SK-N-SH (cell line): ENCODE results near the gene DNAJC15. TPM values are rescaled to one million over a fixed set of nuclear protein-coding genes. Genes with fewer than 3 reads are reported as not detected.

ENCODE experiments used
- CTCF ChIA-PET: fragments of 300-600, 350-600 bp; formaldehyde crosslinking; extraction: SDS; loops from one replicate; lab custom pipeline; 2021; lab: Yijun Ruan, JAX
- POLR2A ChIA-PET: fragments of 350-600 bp; sonication (Branson Sonifier 250); formaldehyde crosslinking; extraction: SDS; loops from one replicate; lab custom pipeline; 2020; ENCODE audit warnings: antibody characterized with exemption, inconsistent platforms; lab: Yijun Ruan, JAX
- DNase-seq: peaks from one replicate; pipeline ENCODE4 v3.0.0; 2012
- H2AFZ ChIP-seq: fragments of 200-600 bp; sonication (generic); 2 replicates; pipeline ENCODE4 v1.8.1; 2016; ENCODE audit warnings: antibody characterized with exemption, mild to moderate bottlenecking, low read depth
- H3F3A ChIP-seq: fragments of 200-600 bp; sonication (generic); replicated peaks from 2 replicates; pipeline ENCODE3; 2016; ENCODE audit warnings: antibody characterized with exemption, mild to moderate bottlenecking; ENCODE audit not compliant: insufficient read depth
- H3K27ac ChIP-seq, 2 experiments: fragments of 200-500 bp in 1 of 2; fragments of 200-600 bp in 1 of 2; sonication (Bioruptor generic) in 1 of 2; sonication (generic), shearing (Covaris generic) in 1 of 2; 2 replicates each; pipeline versions ENCODE4 v1.5.1 to v1.6.1; 2014 to 2016; ENCODE audit warnings: low read depth in 2 of 2, inconsistent platforms in 1 of 2, low read length in 1 of 2, mild to moderate bottlenecking in 1 of 2, mixed read lengths in 1 of 2
- H3K27me3 ChIP-seq: fragments of 200-600 bp; sonication (generic), shearing (Covaris generic); 2 replicates; pipeline ENCODE4 v1.6.1; 2016; ENCODE audit warnings: mixed run types; ENCODE audit not compliant: insufficient read depth
- H3K36me3 ChIP-seq, 2 experiments: fragments of 200-500 bp in 1 of 2; fragments of 200-600 bp in 1 of 2; sonication (Bioruptor generic) in 1 of 2; sonication (generic) in 1 of 2; replicated peaks in 1 of 2; 2 replicates each; pipeline versions ENCODE3 to v1.5.1; 2014 to 2016; ENCODE audit warnings: low read length in 1 of 2, mild to moderate bottlenecking in 1 of 2; ENCODE audit not compliant: insufficient read depth in 2 of 2, control insufficient read depth in 1 of 2
- H3K4me1 ChIP-seq, 2 experiments: fragments of 200-500 bp in 1 of 2; fragments of 200-600 bp in 1 of 2; sonication (Bioruptor generic) in 1 of 2; sonication (generic), shearing (Covaris generic) in 1 of 2; 2 replicates each; pipeline versions ENCODE4 v1.5.1 to v1.6.1; 2014 to 2016; ENCODE audit warnings: low read depth in 1 of 2, low read length in 1 of 2, mixed run types in 1 of 2; ENCODE audit not compliant: insufficient read depth in 2 of 2, control insufficient read depth in 1 of 2
- H3K4me2 ChIP-seq: fragments of 200-600 bp; sonication (generic), shearing (Covaris generic); 2 replicates; pipeline ENCODE4 v1.6.1; 2017; ENCODE audit warnings: mixed run types
- H3K4me3 ChIP-seq, 2 experiments: fragments of 200-500 bp in 1 of 2; fragments of 200-600 bp in 1 of 2; sonication (Bioruptor generic) in 1 of 2; sonication (generic), shearing (Covaris generic) in 1 of 2; 2 replicates each; pipeline versions ENCODE4 v1.5.1 to v1.8.1; 2014 to 2016; ENCODE audit warnings: low read depth in 2 of 2, inconsistent platforms in 1 of 2, low read length in 1 of 2, mild to moderate bottlenecking in 1 of 2, mixed read lengths in 1 of 2, moderate library complexity in 1 of 2
- H3K79me2 ChIP-seq: fragments of 200-600 bp; sonication (generic); 2 replicates; pipeline ENCODE4 v1.8.1; 2017; ENCODE audit warnings: mild to moderate bottlenecking; ENCODE audit not compliant: insufficient read depth
- H3K9ac ChIP-seq: fragments of 200-600 bp; sonication (generic); 2 replicates; pipeline ENCODE4 v1.6.1; 2017; ENCODE audit warnings: mixed run types
- H3K9me2 ChIP-seq: fragments of 200-600 bp; sonication (generic); 2 replicates; pipeline ENCODE4 v1.6.1; 2017; ENCODE audit warnings: mixed run types
- H3K9me3 ChIP-seq: fragments of 200-600 bp; sonication (generic); 2 replicates; pipeline ENCODE4 v1.6.1; 2017; ENCODE audit warnings: mixed run types, mild to moderate bottlenecking, moderate library complexity
- H4K20me1 ChIP-seq: fragments of 200-600 bp; sonication (generic); 2 replicates; pipeline ENCODE4 v1.6.1; 2017; ENCODE audit warnings: mild to moderate bottlenecking, mixed run types; ENCODE audit not compliant: insufficient read depth
- CHD2 ChIP-seq: fragments of 150-350 bp; IDR thresholded peaks from 2 replicates; pipeline ENCODE4 v1.6.1; 2018; ENCODE audit warnings: low read length; ENCODE audit not compliant: partially characterized antibody
- ELF1 ChIP-seq: IDR thresholded peaks from 2 replicates; pipeline ENCODE4 v1.4.0; 2012
- EZH2phosphoT487 ChIP-seq: fragments of 200-600 bp; sonication (generic); IDR thresholded peaks from 2 replicates; pipeline ENCODE4 v1.6.1; 2017; ENCODE audit warnings: low read depth, mixed run types, mild to moderate bottlenecking, antibody characterized with exemption, moderate library complexity, borderline replicate concordance
- FOSL2 ChIP-seq: IDR thresholded peaks from 2 replicates; pipeline ENCODE4 v1.4.0; 2012; ENCODE audit warnings: low read depth, mild to moderate bottlenecking, moderate library complexity, borderline replicate concordance
- GABPA ChIP-seq: IDR thresholded peaks from 2 replicates; pipeline ENCODE4 v1.4.0; 2012; ENCODE audit warnings: low read depth, mild to moderate bottlenecking
- GATA2 ChIP-seq: sonication (generic); formaldehyde crosslinking; IDR thresholded peaks from 2 replicates; pipeline ENCODE4 v1.5.0; 2020; ENCODE audit warnings: mild to moderate bottlenecking, missing genetic modification reagents
- JUND ChIP-seq: IDR thresholded peaks from 2 replicates; pipeline ENCODE4 v1.4.0; 2012
- MAX ChIP-seq: IDR thresholded peaks from 2 replicates; pipeline ENCODE4 v1.4.0; 2012; ENCODE audit warnings: low read depth
- NFIC ChIP-seq: IDR thresholded peaks from 2 replicates; pipeline ENCODE4 v1.4.0; 2012; ENCODE audit warnings: borderline replicate concordance
- PBX3 ChIP-seq: IDR thresholded peaks from 2 replicates; pipeline ENCODE4; 2012
- RCOR1 ChIP-seq: fragments of 150-350 bp; IDR thresholded peaks from 2 replicates; pipeline ENCODE4 v1.6.1; 2017; ENCODE audit warnings: antibody characterized with exemption, low read length
- REST ChIP-seq: IDR thresholded peaks from 2 replicates; pipeline ENCODE4 v1.6.1; 2012; ENCODE audit warnings: mild to moderate bottlenecking, low read depth, low read length, moderate library complexity
- RXRA ChIP-seq: IDR thresholded peaks from 2 replicates; pipeline ENCODE4 v1.4.0; 2012; ENCODE audit warnings: low read depth, mild to moderate bottlenecking, borderline replicate concordance
- SIN3A ChIP-seq: IDR thresholded peaks from 2 replicates; pipeline ENCODE4 v1.6.1; 2012; ENCODE audit warnings: low read depth, mild to moderate bottlenecking, low read length, moderate library complexity, borderline replicate concordance
- SMC3 ChIP-seq: IDR thresholded peaks from 2 replicates; pipeline ENCODE4 v1.6.1; 2012; ENCODE audit warnings: low read depth, low read length, improper control_type of control experiment
- TAF1 ChIP-seq: IDR thresholded peaks from 2 replicates; pipeline ENCODE4 v1.6.1; 2012; ENCODE audit warnings: low read depth, mild to moderate bottlenecking, low read length, moderate library complexity, borderline replicate concordance
- USF1 ChIP-seq: IDR thresholded peaks from 2 replicates; pipeline ENCODE4 v1.4.0; 2012; ENCODE audit warnings: low read depth, borderline replicate concordance
- USF2 ChIP-seq: fragments of 150-350 bp; IDR thresholded peaks from 2 replicates; pipeline ENCODE4 v1.6.1; 2017; ENCODE audit warnings: antibody characterized with exemption, low read length, low read depth, borderline replicate concordance
- WGBS: methylation state at CpG from one replicate; pipeline ENCODE4 v1.1.6; 2017; ENCODE audit warnings: low lambda C conversion rate; 5-methylcytosine and 5-hydroxymethylcytosine counted together
- polyA plus RNA-seq, 3 experiments: library from polyadenylated mRNA; depleted of rRNA; stranded (reverse); fragments of >200 nt; gene quantifications; 2 replicates each; pipeline ENCODE4 v1.2.3, GENCODE V29; 2012
- TF ChIP-seq, protein P1 (sequence below): fragments of 150-350 bp; IDR thresholded peaks from 2 replicates; pipeline ENCODE4 v1.6.1; 2016; ENCODE audit warnings: mild to moderate bottlenecking, low read depth, low read length
- TF ChIP-seq, protein P2 (sequence below): IDR thresholded peaks from 2 replicates; pipeline ENCODE4 v1.4.0; 2012; ENCODE audit warnings: low read depth, borderline replicate concordance

Gene DNAJC15
- polyA plus RNA-seq, 1 of the 3 experiments (the other 2 are of a cell fraction) = 18.4 TPM

- TF ChIP-seq EZH2phosphoT487 (no peak), TAF1 (no peak), SIN3A (no peak), GABPA (no peak), ELF1 (no peak), RCOR1 (no peak), FOSL2 (no peak), PBX3 (no peak), CHD2 (no peak), USF1 (no peak)
- TF ChIP-seq, protein P1, sequence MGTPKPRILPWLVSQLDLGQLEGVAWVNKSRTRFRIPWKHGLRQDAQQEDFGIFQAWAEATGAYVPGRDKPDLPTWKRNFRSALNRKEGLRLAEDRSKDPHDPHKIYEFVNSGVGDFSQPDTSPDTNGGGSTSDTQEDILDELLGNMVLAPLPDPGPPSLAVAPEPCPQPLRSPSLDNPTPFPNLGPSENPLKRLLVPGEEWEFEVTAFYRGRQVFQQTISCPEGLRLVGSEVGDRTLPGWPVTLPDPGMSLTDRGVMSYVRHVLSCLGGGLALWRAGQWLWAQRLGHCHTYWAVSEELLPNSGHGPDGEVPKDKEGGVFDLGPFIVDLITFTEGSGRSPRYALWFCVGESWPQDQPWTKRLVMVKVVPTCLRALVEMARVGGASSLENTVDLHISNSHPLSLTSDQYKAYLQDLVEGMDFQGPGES = no peak
These were observed 38.7 kb upstream of the DNAJC15 start (continued) for GRCh38 chr13:42984691-42985090.

DNA sequence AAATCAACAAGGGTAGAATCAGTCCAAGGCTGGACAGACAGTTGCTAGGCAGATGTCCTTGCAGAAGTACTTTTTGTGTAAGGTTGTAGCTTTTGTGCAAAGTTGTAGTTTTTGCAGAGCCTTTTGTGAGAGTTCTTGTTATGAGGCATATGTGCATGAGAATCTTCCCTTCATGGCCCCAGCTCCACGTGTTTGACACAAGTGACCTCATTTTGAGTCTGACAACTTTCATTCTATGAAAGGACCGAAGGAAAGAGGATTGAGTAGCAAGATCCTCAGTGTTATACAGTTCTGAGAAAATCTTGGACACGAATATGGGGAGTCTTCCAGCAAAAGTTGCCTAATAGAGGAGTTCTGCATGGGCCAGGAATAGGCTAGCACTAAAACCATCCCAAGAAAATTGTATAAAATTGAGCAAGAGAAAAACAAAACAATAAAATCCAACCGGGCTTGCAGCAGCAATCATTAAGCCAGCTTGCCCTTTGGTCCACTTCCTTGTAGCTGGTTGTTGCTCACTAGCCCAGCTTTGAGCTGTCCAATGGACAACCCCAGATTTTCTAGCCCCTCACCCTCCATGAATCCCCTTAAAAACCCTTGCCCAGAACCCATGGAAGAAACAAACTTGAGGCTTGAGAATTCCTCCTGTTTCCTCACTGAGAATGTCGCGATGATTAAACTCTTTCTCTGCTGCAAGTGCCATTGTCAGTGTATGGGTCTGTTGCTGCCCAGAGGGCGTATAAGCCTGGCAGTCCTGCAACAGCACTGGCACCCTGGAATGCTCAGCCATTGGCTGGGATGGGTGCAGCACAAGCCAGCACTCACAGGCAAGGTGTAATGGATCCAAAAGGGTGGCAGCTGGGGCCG is 37.8 kb upstream of the DNAJC15 start:
- DNase-seq = peak; percentile 53
- WGBS = 75% methylated on average over 7 of the region's 8 CpGs
- no peak overlapping the region for H3K9ac ChIP-seq
- CTCF ChIA-PET = interaction anchor here (0.8 to 1.8 kb wide), 4 partner anchors 13 to 149 kb away, joined by 3 to 6 read pairs (median 3); no protein-coding TSS in a partner anchor
- H3K9me3 ChIP-seq = no peaks in the 10 kb centered on the region
- H3K4me2 ChIP-seq = no peak overlapping the region
- H2AFZ ChIP-seq = no peak overlapping the region
- H3F3A ChIP-seq = no peaks in the 10 kb centered on the region
- H3K27ac ChIP-seq = no peak overlapping the region
- H4K20me1 ChIP-seq = no peaks in the 10 kb centered on the region
- POLR2A ChIA-PET = no interaction called here
- no peak overlapping the region for H3K4me3 ChIP-seq
- H3K9me2 ChIP-seq = no peaks in the 10 kb centered on the region
- peaks cover 0 to 5% of the 10 kb centered on the region in 2 experiments; a peak in 1 of 4 replicates for H3K4me1 ChIP-seq
- no peaks in the 10 kb centered on the region for H3K79me2 ChIP-seq
- no peaks in the 10 kb centered on the region for H3K36me3 ChIP-seq
- H3K27me3 ChIP-seq = no peaks in the 10 kb centered on the region
- TF ChIP-seq USF2 (no peak), RXRA (no peak), JUND (no peak), MAX (no peak), REST (no peak), GATA2 (CRISPR knock-in tag) (no peak), SIN3A (no peak), NFIC (no peak), SMC3 (no peak)
- TF ChIP-seq, protein P2, sequence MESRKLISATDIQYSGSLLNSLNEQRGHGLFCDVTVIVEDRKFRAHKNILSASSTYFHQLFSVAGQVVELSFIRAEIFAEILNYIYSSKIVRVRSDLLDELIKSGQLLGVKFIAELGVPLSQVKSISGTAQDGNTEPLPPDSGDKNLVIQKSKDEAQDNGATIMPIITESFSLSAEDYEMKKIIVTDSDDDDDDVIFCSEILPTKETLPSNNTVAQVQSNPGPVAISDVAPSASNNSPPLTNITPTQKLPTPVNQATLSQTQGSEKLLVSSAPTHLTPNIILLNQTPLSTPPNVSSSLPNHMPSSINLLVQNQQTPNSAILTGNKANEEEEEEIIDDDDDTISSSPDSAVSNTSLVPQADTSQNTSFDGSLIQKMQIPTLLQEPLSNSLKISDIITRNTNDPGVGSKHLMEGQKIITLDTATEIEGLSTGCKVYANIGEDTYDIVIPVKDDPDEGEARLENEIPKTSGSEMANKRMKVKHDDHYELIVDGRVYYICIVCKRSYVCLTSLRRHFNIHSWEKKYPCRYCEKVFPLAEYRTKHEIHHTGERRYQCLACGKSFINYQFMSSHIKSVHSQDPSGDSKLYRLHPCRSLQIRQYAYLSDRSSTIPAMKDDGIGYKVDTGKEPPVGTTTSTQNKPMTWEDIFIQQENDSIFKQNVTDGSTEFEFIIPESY = no peak
